H1 (cell line): ENCODE results near the gene CNIH4. TPM values are rescaled to one million over a fixed set of nuclear protein-coding genes. Genes with fewer than 3 reads are reported as not detected.

ENCODE experiments used
- NRF1 ChIP-seq: IDR thresholded peaks from 2 replicates; pipeline ENCODE4 v1.6.1; 2011; ENCODE audit warnings: mild to moderate bottlenecking, low read depth, low read length, improper control_type of control experiment
- PHF8 ChIP-seq: fragments of 200-600 bp; sonication (generic); conservative IDR thresholded peaks from 2 replicates; pipeline ENCODE4 v1.7.1; 2012; ENCODE audit warnings: low read depth, mild to moderate bottlenecking, inconsistent platforms, low read length, moderate library complexity
- polyA plus RNA-seq, 7 experiments: library from polyadenylated mRNA; depleted of rRNA in 3 of 7; stranded (reverse) in 5 of 7; unstranded in 2 of 7; fragments of >200 nt in 5 of 7; fragments of 200-250 nt in 2 of 7; gene quantifications; 1 replicate in 5 of 7; 2 replicates in 1 of 7; 4 replicates in 1 of 7; pipeline versions ENCODE4 v1.2.1 to v1.2.3, GENCODE V29; 2011 to 2013; ENCODE audit warnings: missing spikeins in 2 of 7, mixed read lengths in 2 of 7
- total RNA-seq: library from RNA; stranded (reverse); fragmentation: NEBNext Ultra II Directional; extraction: Animal tissue kit (Norgen Biotek cat#: 25700); gene quantifications from 2 replicates; pipeline ENCODE4 v1.2.1, GENCODE V29; 2021

CNIH4 gene
- total and polyA plus RNA-seq, 2 of the 8 experiments (the other 6 are each of a cell fraction or from before 2014, with no cell fraction given), result 76.2 to 151 TPM

DNA sequence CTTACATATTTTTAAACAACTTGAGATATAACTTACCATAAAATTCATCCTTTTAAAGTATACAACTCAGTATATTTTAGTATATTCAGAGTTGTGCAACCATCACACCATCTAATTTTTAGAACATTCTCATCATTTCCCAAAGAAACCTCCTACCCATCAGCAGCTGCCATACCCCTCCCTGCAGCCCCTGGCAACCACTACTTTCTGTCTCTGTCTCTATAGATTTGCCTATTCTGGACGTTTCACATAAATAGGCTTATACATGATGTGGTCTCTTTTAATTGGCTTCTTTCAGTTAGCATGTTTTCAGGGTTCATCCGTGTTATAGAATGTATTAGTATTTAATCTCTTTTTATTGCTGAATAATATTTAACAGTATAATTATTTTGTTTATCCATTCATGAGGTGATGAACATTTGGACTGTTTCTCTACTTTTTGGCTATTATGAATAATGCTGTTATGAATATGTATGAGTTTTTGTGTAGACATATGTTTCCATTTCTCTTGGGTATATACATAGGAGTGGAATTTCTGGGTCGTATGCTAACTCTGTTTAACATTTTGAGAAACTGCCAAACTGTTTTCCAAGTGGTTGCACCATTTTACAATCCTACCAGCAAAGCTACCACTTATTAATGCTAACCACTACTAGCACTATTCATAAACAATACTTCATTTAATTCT lies 48.4 kb downstream of the CNIH4 start (continued):
- TF ChIP-seq NRF1 (no peak), PHF8 (no peak)
